ENCODE measurements around the gene BCAS4.

DNA sequence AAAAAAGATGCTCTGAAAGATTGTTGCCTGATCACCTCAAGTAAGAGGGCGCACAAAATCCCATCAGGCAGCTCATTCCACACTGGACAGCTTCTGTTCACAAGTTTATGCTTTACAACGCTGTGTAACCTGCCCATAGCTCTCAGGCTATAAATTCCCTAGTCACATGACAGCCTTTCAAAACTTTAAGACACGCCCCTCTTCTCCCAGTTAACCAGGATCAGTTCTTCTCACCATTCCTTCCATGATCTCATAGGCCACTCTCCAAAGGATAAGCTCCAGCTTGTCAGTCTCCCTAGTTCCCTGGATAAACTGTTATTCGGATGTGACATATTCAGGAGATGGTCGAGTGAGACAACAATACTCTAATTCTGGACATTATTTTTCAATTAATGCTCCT lies 121.4 kb downstream of the BCAS4 start:
- no peak for TF ChIP-seq EZH2 (IDR thresholded peaks at IDR 0.05; ENCODE audit: low read depth, unreplicated experiment)
- TF ChIP-seq, protein P1, sequence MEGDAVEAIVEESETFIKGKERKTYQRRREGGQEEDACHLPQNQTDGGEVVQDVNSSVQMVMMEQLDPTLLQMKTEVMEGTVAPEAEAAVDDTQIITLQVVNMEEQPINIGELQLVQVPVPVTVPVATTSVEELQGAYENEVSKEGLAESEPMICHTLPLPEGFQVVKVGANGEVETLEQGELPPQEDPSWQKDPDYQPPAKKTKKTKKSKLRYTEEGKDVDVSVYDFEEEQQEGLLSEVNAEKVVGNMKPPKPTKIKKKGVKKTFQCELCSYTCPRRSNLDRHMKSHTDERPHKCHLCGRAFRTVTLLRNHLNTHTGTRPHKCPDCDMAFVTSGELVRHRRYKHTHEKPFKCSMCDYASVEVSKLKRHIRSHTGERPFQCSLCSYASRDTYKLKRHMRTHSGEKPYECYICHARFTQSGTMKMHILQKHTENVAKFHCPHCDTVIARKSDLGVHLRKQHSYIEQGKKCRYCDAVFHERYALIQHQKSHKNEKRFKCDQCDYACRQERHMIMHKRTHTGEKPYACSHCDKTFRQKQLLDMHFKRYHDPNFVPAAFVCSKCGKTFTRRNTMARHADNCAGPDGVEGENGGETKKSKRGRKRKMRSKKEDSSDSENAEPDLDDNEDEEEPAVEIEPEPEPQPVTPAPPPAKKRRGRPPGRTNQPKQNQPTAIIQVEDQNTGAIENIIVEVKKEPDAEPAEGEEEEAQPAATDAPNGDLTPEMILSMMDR (conservative IDR thresholded peaks at IDR 0.05; ENCODE audit: low read depth in 2 of 2), result no peak

Data from GM23338 (cell line).